ENCODE data around the gene TTYH3. TPM values are rescaled to one million over a fixed set of nuclear protein-coding genes. Genes with fewer than 3 reads are reported as not detected.
A peak's percentile ranks its signal among the peaks of the same experiment; 100 is the strongest.
"Not testable (repeated sequence)": the region's sequence is repeated elsewhere in the genome, so short reads cannot be mapped to it uniquely, and the experiment has no call there.

The TTYH3 gene
- total RNA-seq, 1 donor from 2014 or later = 166 TPM

DNA sequence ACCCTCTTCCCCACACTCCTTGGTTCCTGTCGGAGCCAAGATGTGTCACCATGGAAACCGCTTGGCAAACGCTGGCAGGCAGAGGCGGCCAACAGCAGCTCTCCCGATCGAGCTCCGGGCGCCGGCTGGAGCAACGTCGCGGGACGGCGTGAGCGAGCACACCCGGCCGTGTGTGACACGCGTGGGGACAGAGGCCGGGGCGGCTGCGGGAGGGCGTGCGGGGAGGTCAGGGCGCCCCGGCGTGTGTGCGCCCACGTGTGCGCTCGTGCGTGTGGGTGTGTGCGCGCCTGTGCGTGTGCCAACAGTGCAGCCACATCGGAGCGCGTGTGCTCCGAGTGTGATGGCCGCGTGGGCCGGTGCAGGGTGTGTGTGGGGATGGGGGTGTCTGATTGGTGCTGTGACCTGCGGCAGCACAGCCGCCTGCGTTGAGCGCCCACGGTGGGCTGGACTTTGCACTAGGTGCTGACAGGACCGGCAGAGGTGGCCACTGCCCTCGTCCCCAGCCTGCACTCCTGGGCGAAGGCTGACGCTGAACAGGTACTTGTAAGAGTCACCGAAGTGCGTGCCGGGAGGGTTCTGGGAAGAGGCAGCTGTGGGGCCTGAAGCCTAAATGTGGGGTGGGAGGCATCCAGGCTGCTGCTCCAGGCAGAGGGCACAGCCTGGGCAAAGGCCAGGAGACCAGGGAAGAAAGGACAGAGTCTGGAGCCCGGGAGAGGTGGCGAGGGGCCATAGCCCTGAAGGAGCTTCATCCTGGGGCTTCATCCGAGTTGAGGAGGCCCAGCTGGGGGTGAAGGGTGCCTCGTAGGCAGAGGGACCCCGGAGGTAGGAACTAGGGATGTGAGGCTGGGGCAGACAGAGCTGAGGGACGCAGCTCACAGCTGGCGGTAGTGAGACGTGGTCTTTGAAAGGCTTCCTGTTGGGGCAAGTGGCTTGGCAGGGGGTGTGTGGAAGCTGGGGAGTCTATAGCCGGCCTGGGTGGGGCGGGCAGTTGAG is 47.6 kb downstream of the TTYH3 start:
- not testable (repeated sequence) for H3K27ac Mint-ChIP-seq; H3K4me3 Mint-ChIP-seq; DNase-seq (ENCODE audit: extremely low spot score, unreplicated experiment); H3K4me1 Mint-ChIP-seq (ENCODE audit: unreplicated experiment); H3K36me3 Mint-ChIP-seq; H3K9me3 Mint-ChIP-seq; H3K27me3 Mint-ChIP-seq

GRCh38 chr7:2680256-2680655 is 48.5 kb downstream of the TTYH3 start:
- H3K4me3 Mint-ChIP-seq = no peak overlapping the region
- TF ChIP-seq, protein P1, sequence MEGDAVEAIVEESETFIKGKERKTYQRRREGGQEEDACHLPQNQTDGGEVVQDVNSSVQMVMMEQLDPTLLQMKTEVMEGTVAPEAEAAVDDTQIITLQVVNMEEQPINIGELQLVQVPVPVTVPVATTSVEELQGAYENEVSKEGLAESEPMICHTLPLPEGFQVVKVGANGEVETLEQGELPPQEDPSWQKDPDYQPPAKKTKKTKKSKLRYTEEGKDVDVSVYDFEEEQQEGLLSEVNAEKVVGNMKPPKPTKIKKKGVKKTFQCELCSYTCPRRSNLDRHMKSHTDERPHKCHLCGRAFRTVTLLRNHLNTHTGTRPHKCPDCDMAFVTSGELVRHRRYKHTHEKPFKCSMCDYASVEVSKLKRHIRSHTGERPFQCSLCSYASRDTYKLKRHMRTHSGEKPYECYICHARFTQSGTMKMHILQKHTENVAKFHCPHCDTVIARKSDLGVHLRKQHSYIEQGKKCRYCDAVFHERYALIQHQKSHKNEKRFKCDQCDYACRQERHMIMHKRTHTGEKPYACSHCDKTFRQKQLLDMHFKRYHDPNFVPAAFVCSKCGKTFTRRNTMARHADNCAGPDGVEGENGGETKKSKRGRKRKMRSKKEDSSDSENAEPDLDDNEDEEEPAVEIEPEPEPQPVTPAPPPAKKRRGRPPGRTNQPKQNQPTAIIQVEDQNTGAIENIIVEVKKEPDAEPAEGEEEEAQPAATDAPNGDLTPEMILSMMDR (conservative IDR thresholded peaks at IDR 0.05) = no peak
- no peak for DNase-seq (ENCODE audit: extremely low spot score, unreplicated experiment)
- H3K27ac Mint-ChIP-seq = no peak overlapping the region
- H3K27me3 Mint-ChIP-seq = no peaks in the 10 kb centered on the region
- H3K9me3 Mint-ChIP-seq = no peaks in the 10 kb centered on the region
- no peaks in the 10 kb centered on the region for H3K4me1 Mint-ChIP-seq (ENCODE audit: unreplicated experiment)
- H3K36me3 Mint-ChIP-seq = no peaks in the 10 kb centered on the region

DNA sequence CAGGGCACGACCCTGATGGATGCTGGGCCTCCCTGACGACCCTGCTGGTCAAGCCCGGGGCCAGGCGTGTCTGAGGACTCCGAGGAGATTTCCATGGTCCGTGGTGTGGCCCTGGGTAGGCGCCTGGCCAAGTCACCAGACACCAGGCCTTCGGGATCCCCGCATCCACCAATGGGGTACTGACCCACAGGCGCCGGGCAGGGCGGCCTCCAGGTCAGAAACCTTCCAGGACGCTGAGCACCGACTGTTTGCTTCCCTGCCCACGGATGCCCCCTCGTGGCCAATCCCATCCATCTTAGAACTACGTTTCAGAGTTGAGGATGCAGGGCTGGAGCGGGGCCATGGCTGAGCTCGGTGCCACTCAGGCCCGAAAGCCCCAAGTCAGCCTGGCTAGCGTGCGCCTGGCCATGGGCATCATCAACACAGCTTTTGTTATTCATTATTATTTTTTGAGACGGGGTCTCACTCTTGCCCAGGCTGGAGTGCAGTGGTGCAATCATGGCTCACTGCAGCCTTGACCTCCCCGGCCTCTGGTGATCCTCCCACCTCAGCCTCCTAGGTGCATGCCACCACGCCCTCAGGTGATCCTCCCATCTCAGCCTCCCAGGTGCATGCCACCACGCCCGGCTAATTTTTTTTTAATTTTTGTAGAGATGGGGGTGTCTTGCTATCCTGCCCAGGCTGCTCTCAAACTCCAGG is 49.2 kb downstream of the TTYH3 start:
- Mint-ChIP-seq H3K9me3 (no peaks in the 10 kb centered on the region), H3K27me3 (peaks cover 3% of the 10 kb centered on the region), H3K4me1 (ENCODE audit: unreplicated experiment) (no peaks in the 10 kb centered on the region), H3K4me3 (no peak overlapping the region), H3K27ac (no peak overlapping the region), H3K36me3 (no peaks in the 10 kb centered on the region)
- TF ChIP-seq, protein P1 (conservative IDR thresholded peaks at IDR 0.05) = peak; percentile 84
- no peak for DNase-seq (ENCODE audit: extremely low spot score, unreplicated experiment)

- H3K27ac Mint-ChIP-seq = no peak overlapping the region
- H3K36me3 Mint-ChIP-seq = no peaks in the 10 kb centered on the region
- no peaks in the 10 kb centered on the region for H3K9me3 Mint-ChIP-seq
- DNase-seq (ENCODE audit: extremely low spot score, unreplicated experiment) = no peak
- no peak overlapping the region for H3K4me3 Mint-ChIP-seq
- H3K27me3 Mint-ChIP-seq = peaks cover 10% of the 10 kb centered on the region
- TF ChIP-seq, protein P1 (conservative IDR thresholded peaks at IDR 0.05) = no peak
- H3K4me1 Mint-ChIP-seq (ENCODE audit: unreplicated experiment) = no peaks in the 10 kb centered on the region
These were observed 50.4 kb downstream of the TTYH3 start for GRCh38 chr7:2681929-2682799.

GRCh38 chr7:2684501-2684900 is 52.7 kb downstream of the TTYH3 start:
- H3K9me3 Mint-ChIP-seq = no peaks in the 10 kb centered on the region
- no peak overlapping the region for H3K27ac Mint-ChIP-seq
- no peaks in the 10 kb centered on the region for H3K36me3 Mint-ChIP-seq
- DNase-seq (ENCODE audit: extremely low spot score, unreplicated experiment) = no peak
- H3K4me3 Mint-ChIP-seq = no peak overlapping the region
- H3K27me3 Mint-ChIP-seq = peaks cover 25% of the 10 kb centered on the region
- peaks cover 7% of the 10 kb centered on the region for H3K4me1 Mint-ChIP-seq (ENCODE audit: unreplicated experiment)
- TF ChIP-seq, protein P1 (conservative IDR thresholded peaks at IDR 0.05) = no peak
